Keratinocyte (primary cell): Measurements from ENCODE around the gene HABP4. TPM values are rescaled to one million over a fixed set of nuclear protein-coding genes. Genes with fewer than 3 reads are reported as not detected.

Experiments used
- DNase-seq: peaks from one replicate; pipeline ENCODE4 v3.0.0-alpha.2; 2011; ENCODE audit warnings: low read depth, missing footprints, low spot score
- FAIRE-seq: peaks from 2 replicates; lab custom pipeline; 2011; peaks lifted over from hg19 to GRCh38; lab: Jason Lieb, UNC
- H2AFZ ChIP-seq: 2 replicates; pipeline ENCODE4 v1.6.0; 2012; ENCODE audit warnings: low read length, control low read depth, inconsistent platforms; ENCODE audit not compliant: control insufficient read depth
- H3K27ac ChIP-seq: 2 replicates; pipeline ENCODE4 v1.5.1; 2011; ENCODE audit warnings: low read length; ENCODE audit not compliant: control insufficient read depth, insufficient read depth
- H3K27me3 ChIP-seq: 3 replicates; pipeline ENCODE4 v1.6.0; 2011; ENCODE audit warnings: low read length; ENCODE audit not compliant: control insufficient read depth, insufficient read depth; ENCODE audit errors: extremely low read depth
- H3K36me3 ChIP-seq, 2 experiments: 2 replicates in 1 of 2; 3 replicates in 1 of 2; pipeline ENCODE4 v1.5.1; 2011; ENCODE audit warnings: low read length in 2 of 2, mild to moderate bottlenecking in 1 of 2; ENCODE audit not compliant: control insufficient read depth in 2 of 2, insufficient read depth in 2 of 2; ENCODE audit errors: extremely low read depth in 1 of 2
- H3K4me1 ChIP-seq: 3 replicates; pipeline ENCODE4 v1.5.1; 2011; ENCODE audit warnings: low read length; ENCODE audit not compliant: control insufficient read depth, insufficient read depth; ENCODE audit errors: extremely low read depth
- H3K4me2 ChIP-seq: 3 replicates; pipeline ENCODE4 v1.6.0; 2011; ENCODE audit warnings: low read depth, low read length; ENCODE audit not compliant: control insufficient read depth, insufficient read depth; ENCODE audit errors: extremely low read depth
- H3K4me3 ChIP-seq, 3 experiments: fragments of 200-600 bp in 1 of 3; sonication (generic) in 1 of 3; 2 replicates in 2 of 3; 3 replicates in 1 of 3; pipeline ENCODE4 v1.5.1; 2011 to 2016; ENCODE audit warnings: low read length in 3 of 3, mild to moderate bottlenecking in 3 of 3, control low read depth in 2 of 3, inconsistent platforms in 1 of 3, low read depth in 1 of 3, mixed read lengths in 1 of 3, mixed run types in 1 of 3, moderate library complexity in 1 of 3; ENCODE audit not compliant: control insufficient read depth in 2 of 3, insufficient read depth in 2 of 3; ENCODE audit errors: extremely low read depth in 1 of 3
- H3K79me2 ChIP-seq: 2 replicates; pipeline ENCODE4 v1.6.0; 2012; ENCODE audit warnings: low read length; ENCODE audit not compliant: control insufficient read depth, insufficient read depth
- H3K9ac ChIP-seq: 3 replicates; pipeline ENCODE4 v1.6.0; 2011; ENCODE audit warnings: low read length; ENCODE audit not compliant: control insufficient read depth, insufficient read depth; ENCODE audit errors: extremely low read depth
- H3K9me1 ChIP-seq: 3 replicates; pipeline ENCODE4 v1.6.0; 2011; ENCODE audit warnings: low read length; ENCODE audit not compliant: control insufficient read depth, insufficient read depth; ENCODE audit errors: extremely low read depth
- H3K9me3 ChIP-seq: 2 replicates; pipeline ENCODE4 v1.5.1; 2012; ENCODE audit warnings: low read depth, low read length; ENCODE audit not compliant: control insufficient read depth
- H4K20me1 ChIP-seq: 3 replicates; pipeline ENCODE4 v1.6.0; 2011; ENCODE audit warnings: low read length; ENCODE audit not compliant: control insufficient read depth, insufficient read depth; ENCODE audit errors: extremely low read depth
- EZH2 ChIP-seq: IDR thresholded peaks from one replicate; pipeline ENCODE4 v1.6.1; 2012; ENCODE audit warnings: inconsistent platforms, mild to moderate bottlenecking, low read length, moderate library complexity
- dilution Hi-C: fragments of 300-500 bp; cut with MboI; formaldehyde crosslinking; loops from one replicate; pipeline ENCODE4 v1.7.0; 2020; ENCODE audit warnings: low sequenced_read_pairs; ENCODE audit not compliant: extremely low pct_ligation_motif_present
- polyA plus RNA-seq, 5 experiments: library from polyadenylated mRNA; depleted of rRNA in 3 of 5; stranded (reverse) in 3 of 5; stranded (forward) in 1 of 5; unstranded in 1 of 5; fragments of >200 nt; gene quantifications; 1 replicate in 1 of 5; 2 replicates in 3 of 5; 3 replicates in 1 of 5; pipeline versions ENCODE4 v1.2.1 to v1.2.3, GENCODE V29; 2011 to 2012; ENCODE audit warnings: missing spikeins in 2 of 5, low read depth in 1 of 5, low replicate concordance in 1 of 5
- TF ChIP-seq, protein P1 (sequence below), 3 experiments: IDR thresholded peaks in 1 of 3; conservative IDR thresholded peaks in 1 of 3; optimal IDR thresholded peaks in 1 of 3; 2 replicates in 2 of 3; 3 replicates in 1 of 3; pipeline versions ENCODE3 to v1.5.1; 2011; ENCODE audit warnings: low read length in 3 of 3, mild to moderate bottlenecking in 3 of 3, moderate library complexity in 2 of 3, control low read depth in 1 of 3, inconsistent platforms in 1 of 3; ENCODE audit not compliant: insufficient read depth in 2 of 3; ENCODE audit errors: extremely low read depth in 1 of 3

The HABP4 gene
- polyA plus RNA-seq, 1 donor (not counting 4 experiments of a cell fraction or from before 2014, with no cell fraction given), result 6.8 TPM

DNA sequence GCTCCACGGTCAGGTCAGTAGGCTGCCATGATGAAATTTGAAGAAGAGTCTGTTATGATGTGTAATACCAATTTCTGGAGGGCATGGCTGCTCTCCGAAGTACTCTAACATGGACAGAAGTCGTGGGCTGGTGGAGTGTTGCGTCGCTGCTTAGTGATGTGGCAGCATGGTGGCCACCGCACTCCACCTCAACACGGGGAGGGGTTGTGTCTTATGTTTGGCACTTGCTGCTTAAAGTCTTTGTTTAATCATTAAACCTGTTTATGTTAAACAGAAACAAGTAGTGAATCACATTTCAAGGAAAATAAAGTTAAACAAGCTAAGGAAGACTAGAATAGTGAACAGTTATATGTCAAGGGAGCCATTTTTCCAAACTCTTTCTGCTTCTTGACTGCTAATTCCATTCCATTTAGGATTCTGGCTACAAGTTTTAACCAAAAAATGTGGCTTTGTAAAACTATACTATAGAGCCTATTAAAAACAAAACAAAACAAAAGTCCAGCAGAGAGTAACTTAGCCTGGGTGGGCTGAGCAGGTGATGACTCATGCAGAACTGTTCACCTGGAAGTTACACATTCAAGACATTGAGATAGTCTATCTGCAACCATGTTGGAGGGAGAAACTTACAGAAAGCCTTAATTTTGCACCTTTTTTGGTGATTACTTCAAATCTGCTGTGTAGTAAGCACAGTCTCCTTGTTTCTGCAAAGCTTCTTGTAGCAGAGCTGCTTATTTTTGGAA, 9.5 kb downstream of the HABP4 start:
- no peak overlapping the region for H3K4me3 ChIP-seq
- H3K27me3 ChIP-seq, result no peaks in the 10 kb centered on the region
- H4K20me1 ChIP-seq, result no peaks in the 10 kb centered on the region
- peaks cover 0 to 3% of the 10 kb centered on the region in 2 experiments for H3K36me3 ChIP-seq
- H3K79me2 ChIP-seq, result peaks cover 6% of the 10 kb centered on the region
- no peak overlapping the region for H3K9ac ChIP-seq
- no peaks in the 10 kb centered on the region for H3K4me1 ChIP-seq
- dilution Hi-C loops, result no loop called here
- H3K27ac ChIP-seq, result no peak overlapping the region
- no peak overlapping the region for H2AFZ ChIP-seq
- DNase-seq, result no peak
- no peaks in the 10 kb centered on the region for H3K9me1 ChIP-seq
- H3K9me3 ChIP-seq, result no peaks in the 10 kb centered on the region
- TF ChIP-seq, protein P1, sequence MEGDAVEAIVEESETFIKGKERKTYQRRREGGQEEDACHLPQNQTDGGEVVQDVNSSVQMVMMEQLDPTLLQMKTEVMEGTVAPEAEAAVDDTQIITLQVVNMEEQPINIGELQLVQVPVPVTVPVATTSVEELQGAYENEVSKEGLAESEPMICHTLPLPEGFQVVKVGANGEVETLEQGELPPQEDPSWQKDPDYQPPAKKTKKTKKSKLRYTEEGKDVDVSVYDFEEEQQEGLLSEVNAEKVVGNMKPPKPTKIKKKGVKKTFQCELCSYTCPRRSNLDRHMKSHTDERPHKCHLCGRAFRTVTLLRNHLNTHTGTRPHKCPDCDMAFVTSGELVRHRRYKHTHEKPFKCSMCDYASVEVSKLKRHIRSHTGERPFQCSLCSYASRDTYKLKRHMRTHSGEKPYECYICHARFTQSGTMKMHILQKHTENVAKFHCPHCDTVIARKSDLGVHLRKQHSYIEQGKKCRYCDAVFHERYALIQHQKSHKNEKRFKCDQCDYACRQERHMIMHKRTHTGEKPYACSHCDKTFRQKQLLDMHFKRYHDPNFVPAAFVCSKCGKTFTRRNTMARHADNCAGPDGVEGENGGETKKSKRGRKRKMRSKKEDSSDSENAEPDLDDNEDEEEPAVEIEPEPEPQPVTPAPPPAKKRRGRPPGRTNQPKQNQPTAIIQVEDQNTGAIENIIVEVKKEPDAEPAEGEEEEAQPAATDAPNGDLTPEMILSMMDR (optimal IDR thresholded peaks at IDR 0.05 in 1 of 3, IDR thresholded peaks at IDR 0.05 in 1 of 3, conservative IDR thresholded peaks at IDR 0.05 in 1 of 3; ENCODE audit: extremely low read depth in 1 of 3, insufficient read depth in 2 of 3, low read length in 3 of 3), result no peak
- TF ChIP-seq EZH2, result no peak
- H3K4me2 ChIP-seq, result no peak overlapping the region
- FAIRE-seq, result peak; percentile 26

GRCh38 chr9:96460470-96460869, 10.5 kb downstream of the HABP4 start:
- dilution Hi-C loops, result no loop called here
- H3K4me3 ChIP-seq, result no peak overlapping the region
- peaks cover 4% of the 10 kb centered on the region in 2 experiments for H3K36me3 ChIP-seq
- no peak for FAIRE-seq
- H3K9ac ChIP-seq, result no peak overlapping the region
- no peaks in the 10 kb centered on the region for H3K27me3 ChIP-seq
- no peaks in the 10 kb centered on the region for H4K20me1 ChIP-seq
- H3K9me3 ChIP-seq, result no peaks in the 10 kb centered on the region
- no peaks in the 10 kb centered on the region for H3K9me1 ChIP-seq
- no peaks in the 10 kb centered on the region for H3K79me2 ChIP-seq
- H2AFZ ChIP-seq, result no peak overlapping the region
- H3K4me1 ChIP-seq, result no peaks in the 10 kb centered on the region
- no peak overlapping the region for H3K4me2 ChIP-seq
- H3K27ac ChIP-seq, result no peak overlapping the region
- TF ChIP-seq, protein P1 (optimal IDR thresholded peaks at IDR 0.05 in 1 of 3, IDR thresholded peaks at IDR 0.05 in 1 of 3, conservative IDR thresholded peaks at IDR 0.05 in 1 of 3; ENCODE audit: extremely low read depth in 1 of 3, insufficient read depth in 2 of 3, low read length in 3 of 3), result no peak
- no peak for TF ChIP-seq EZH2
- no peak for DNase-seq
